Heart left ventricle (tissue), 16 donors: ENCODE measurements around the gene TNFRSF6B. TPM values are rescaled to one million over a fixed set of nuclear protein-coding genes. Genes with fewer than 3 reads are reported as not detected.

Experiments
- ATAC-seq, 4 donors: fragments of 200-7000 bp; cut with Tn5 transposase; one replicate each; pipeline ENCODE4 v1.9.1; 2020 to 2022; ENCODE audit warnings: moderate library complexity in 4 of 4, mild to moderate bottlenecking in 3 of 4, moderate number of reproducible peaks in 1 of 4
- DNase-seq, 5 donors: peaks; one replicate each; pipeline ENCODE4 v3.0.0-alpha.2; 2020
- H3K27ac ChIP-seq, 12 donors: fragments of 200-600 bp; sonication (generic) in 4 of 12; one replicate each; pipeline versions ENCODE4 v1.5.0 to v1.8.0; 2016 to 2022; ENCODE audit warnings: mild to moderate bottlenecking in 2 of 12
- H3K27me3 ChIP-seq, 9 donors: fragments of 200-600 bp; sonication (generic) in 2 of 9; one replicate each; pipeline versions ENCODE4 v1.5.1 to v1.8.0; 2016 to 2022; ENCODE audit warnings: mild to moderate bottlenecking in 3 of 9
- H3K36me3 ChIP-seq, 9 donors: fragments of 200-600 bp; sonication (generic) in 2 of 9; one replicate each; pipeline versions ENCODE4 v1.5.0 to v1.8.0; 2018 to 2022; ENCODE audit warnings: mild to moderate bottlenecking in 2 of 9
- H3K4me1 ChIP-seq, 12 donors: fragments of 200-600 bp; sonication (generic) in 4 of 12; one replicate each; pipeline versions ENCODE4 v1.5.0 to v1.8.0; 2016 to 2022; ENCODE audit warnings: mild to moderate bottlenecking in 3 of 12
- H3K4me3 ChIP-seq, 12 donors: fragments of 200-600 bp; sonication (generic) in 4 of 12; one replicate each; pipeline versions ENCODE4 v1.5.0 to v1.8.0; 2017 to 2022; ENCODE audit warnings: mild to moderate bottlenecking in 9 of 12, moderate library complexity in 4 of 12
- H3K9me3 ChIP-seq, 12 donors: fragments of 200-600 bp; sonication (generic) in 4 of 12; one replicate each; pipeline versions ENCODE4 v1.5.0 to v1.8.0; 2016 to 2022; ENCODE audit warnings: mild to moderate bottlenecking in 1 of 12
- CTCF ChIP-seq, 12 donors: fragments of 200-600 bp; sonication (generic) in 4 of 12; IDR thresholded peaks; one replicate each; pipeline versions ENCODE4 v1.5.0 to v1.8.0; 2018 to 2022; ENCODE audit warnings: antibody characterized with exemption in 12 of 12, mild to moderate bottlenecking in 5 of 12
- POLR2A ChIP-seq, 2 donors: fragments of 450-650 bp; IDR thresholded peaks; one replicate each; pipeline ENCODE4 v1.6.1; 2017; ENCODE audit warnings: antibody characterized with exemption in 2 of 2, mild to moderate bottlenecking in 2 of 2, moderate library complexity in 2 of 2
- WGBS, 4 donors: extraction: QIAGEN DNeasy Blood & Tissue Kit in 2 of 4; methylation state at CpG; one replicate each; pipeline versions ENCODE4 v1.1.5 to v1.1.7; 2013 to 2018; 5-methylcytosine and 5-hydroxymethylcytosine counted together
- intact Hi-C, 10 donors: fragments of 100-400 bp; cut with DNase I; formaldehyde crosslinking; loops; one replicate each; pipeline versions ENCODE4 v1.11.1 to v1.14.2; 2022
- polyA plus RNA-seq, 2 donors: library from polyadenylated mRNA; stranded (reverse); fragments of 200-250 nt; gene quantifications; one replicate each; pipeline ENCODE4 v1.2.3, GENCODE V29; 2013
- total RNA-seq, 9 donors: library from RNA; depleted of rRNA in 2 of 9; stranded (reverse); fragments of >200 nt in 2 of 9; fragmentation: NEBNext Ultra II Directional in 3 of 9; extraction: Animal tissue kit (Norgen Biotek cat#: 25700) in 3 of 9; gene quantifications; one replicate each; pipeline versions ENCODE4 v1.1.0 to v1.2.4, GENCODE V29; 2016 to 2023
- donor health status: ischemic (EF 13 %, LVEDD 7.1; RV severe dilation, severe dysfunction).
- donor health status: healthy with polysubstance abuse.
- donor health status: DM: no; HTN: yes; CAD: no.
- donor health status: DM: no; HTN: no; CAD: no.
- donor health status: ischemic (EF 25% LVEDD 6.9; RV normal size, moderate dysfunction).
- donor health status: ischemic (EF 25% LVEDD 5.7; RV mildly dilated, moderate dysfunction).
- donor health status: healthy.
- donor health status: DM: yes; HTN: yes; CAD: no.
- donor health status: ischemic (EF 35%, LVEDD 5.7; RV mildly dilated, moderate dysfunction).
- donor health status: nonischemic (EF 11% LVEDD 7.7; RV severe dilation, severe dysfunction).
- donor health status: DM: yes; HTN: yes; CAD: no.
- donor health status: PGD.
- donor health status: ischemic (EF 29% LVEDD 5.4; RV normal size, mild dysfunction).
- donor health status: nonischemic (EF 23%, LVEDD 6.1; RV moderate dilation, normal function).

TNFRSF6B gene
- total and polyA plus RNA-seq, 11 donors: 0.42 to 6.4 (median 1.7) TPM; not detected in 1

- Histone ChIP-seq H3K27me3 (no peaks in the 10 kb centered on the region), H3K27ac (peak overlapping the region; percentile 77 to 99 (median 94)), H3K4me3 (peak overlapping the region; percentile 40 to 81 (median 67)), H3K9me3 (no peaks in the 10 kb centered on the region), H3K36me3 (peaks cover 0 to 49% (median 40%) of the 10 kb centered on the region in 9 donors), H3K4me1 (peaks cover 9 to 46% (median 35%) of the 10 kb centered on the region in 12 donors)
- DNase-seq (peak; percentile 93 to 96 (median 94)), ATAC-seq (peak; percentile 77 to 89 (median 82))
- 0 to 5% (median 2%) methylated on average over 13 to 29 of the region's 29 CpGs for WGBS, 4 donors
- TF ChIP-seq CTCF (IDR thresholded peaks at IDR 0.05): peak in 7 of 12 donors; percentile 14 to 64 (median 48)
- peak in 1 of 2 donors; percentile 26 for TF ChIP-seq POLR2A (IDR thresholded peaks at IDR 0.05)
- intact Hi-C loops: loop anchor here in 1 of 10 donors (5.0 kb wide), 1 partner anchor 87 kb away; no protein-coding TSS in a partner anchor
Observed at GRCh38 chr20:63740627-63741353, 44.3 kb downstream of the TNFRSF6B start.

- Histone ChIP-seq H3K4me3 (peak overlapping the region in 11 of 12 donors; percentile 40 to 81 (median 67)), H3K36me3 (peaks cover 0 to 49% (median 42%) of the 10 kb centered on the region in 9 donors), H3K4me1 (peaks cover 9 to 46% (median 35%) of the 10 kb centered on the region in 12 donors), H3K27ac (peak overlapping the region in 11 of 12 donors; percentile 88 to 99 (median 94)), H3K9me3 (no peaks in the 10 kb centered on the region), H3K27me3 (no peaks in the 10 kb centered on the region)
- ATAC-seq (no peak), DNase-seq (no peak)
- TF ChIP-seq POLR2A (IDR thresholded peaks at IDR 0.05) (no peak), CTCF (IDR thresholded peaks at IDR 0.05) (no peak)
- WGBS, 4 donors: 19 to 33% (median 26%) methylated on average over 5 to 6 of the region's 6 CpGs
- intact Hi-C loops: loop anchor here in 1 of 10 donors (5.0 kb wide), 1 partner anchor 86 kb away; no protein-coding TSS in a partner anchor
Observed at GRCh38 chr20:63741354-63741675, 44.9 kb downstream of the TNFRSF6B start.

DNA sequence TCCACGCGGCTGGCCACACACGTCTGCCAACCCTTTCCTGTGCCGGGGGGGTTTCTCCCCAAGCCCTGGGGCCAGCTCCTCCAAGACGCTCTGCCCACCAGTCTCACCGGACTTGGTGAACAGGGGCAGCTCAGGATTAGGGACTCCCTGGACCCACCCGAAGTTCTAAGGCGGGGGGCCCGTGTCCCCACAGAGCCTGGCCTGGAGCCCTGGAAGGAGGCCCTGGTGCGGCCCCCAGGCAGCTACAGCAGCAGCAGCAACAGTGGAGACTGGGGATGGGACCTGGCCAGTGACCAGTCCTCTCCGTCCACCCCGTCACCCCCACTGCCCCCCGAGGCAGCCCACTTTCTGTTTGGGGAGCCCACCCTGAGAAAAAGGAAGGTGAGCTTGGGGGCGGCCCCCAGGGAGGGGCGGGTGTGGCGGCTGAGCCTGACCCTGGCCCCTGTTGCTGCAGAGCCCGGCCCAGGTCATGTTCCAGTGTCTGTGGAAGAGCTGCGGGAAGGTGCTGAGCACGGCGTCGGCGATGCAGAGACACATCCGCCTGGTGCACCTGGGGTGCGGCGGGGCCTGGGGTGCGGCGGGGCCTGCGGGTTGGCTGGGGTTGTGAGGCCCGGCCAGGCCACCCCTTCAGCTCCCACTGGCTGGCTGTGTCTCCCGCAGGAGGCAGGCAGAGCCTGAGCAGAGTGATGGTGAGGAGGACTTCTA, 45.4 kb downstream of the TNFRSF6B start:
- ATAC-seq (no peak), DNase-seq (peak in 1 of 5 donors; percentile 65)
- 79 to 83% (median 80%) methylated on average over 15 to 30 of the region's 30 CpGs for WGBS, 4 donors
- Histone ChIP-seq H3K4me1 (peaks cover 9 to 46% (median 35%) of the 10 kb centered on the region in 12 donors), H3K27ac (peak overlapping the region in 11 of 12 donors; percentile 88 to 99 (median 94)), H3K9me3 (no peaks in the 10 kb centered on the region), H3K36me3 (peaks cover 0 to 54% (median 45%) of the 10 kb centered on the region in 9 donors), H3K27me3 (no peaks in the 10 kb centered on the region), H3K4me3 (peak overlapping the region in 10 of 12 donors; percentile 51 to 81 (median 68))
- intact Hi-C loops: loop anchor here in 1 of 10 donors (5.0 kb wide), 1 partner anchor 85 kb away; no protein-coding TSS in a partner anchor
- no peak for TF ChIP-seq CTCF (IDR thresholded peaks at IDR 0.05)
- TF ChIP-seq POLR2A (IDR thresholded peaks at IDR 0.05): no peak
